Thyroid gland (tissue), 4 donors: ENCODE measurements around the gene KCNQ1.

ENCODE experiments used
- CTCF ChIP-seq, 6 experiments: fragments of 200-600 bp in 3 of 6; fragments of 450-650 bp in 3 of 6; sonication (generic) in 3 of 6; IDR thresholded peaks; one replicate each; pipeline ENCODE4 v1.5.1; 2016 to 2019; ENCODE audit warnings: antibody characterized with exemption in 6 of 6, mild to moderate bottlenecking in 2 of 6, inconsistent platforms in 1 of 6, moderate library complexity in 1 of 6
- POLR2A ChIP-seq, 2 donors: fragments of 450-650 bp; IDR thresholded peaks; one replicate each; pipeline ENCODE4 v1.6.1; 2017; ENCODE audit warnings: antibody characterized with exemption in 2 of 2, mild to moderate bottlenecking in 2 of 2, moderate library complexity in 1 of 2

GRCh38 chr11:2892967-2893528 is 448.2 kb downstream of the KCNQ1 start:
- peak in 1 of 6 experiments; percentile 4 for TF ChIP-seq CTCF (IDR thresholded peaks at IDR 0.05)
- no peak for TF ChIP-seq POLR2A (IDR thresholded peaks at IDR 0.05)
